ENCODE results near the gene IL5RA.
A peak's percentile ranks its signal among the peaks of the same experiment; 100 is the strongest.

Gene IL5RA

GRCh38 chr3:3110299-3110630, at the start of gene IL5RA:
TSS of gene IL5RA (minus strand) at chr3:3110374. CDS start at chr3:3104984, 5,390 bp downstream.
- no peak within 1 kb of the TSS for H3K9ac ChIP-seq (ENCODE audit: low read length)

GRCh38 chr3:3157484-3157883, 47.3 kb upstream of the IL5RA start:
- H3K27me3 ChIP-seq (ENCODE audit: control insufficient read depth, insufficient read depth, low read length) = no peaks in the 10 kb centered on the region
- no peaks in the 10 kb centered on the region for H3K4me1 ChIP-seq (ENCODE audit: control insufficient read depth, insufficient read depth, low read length)
- no peak overlapping the region for H3K27ac ChIP-seq (ENCODE audit: low read depth, low read length)
- H3K36me3 ChIP-seq (ENCODE audit: control insufficient read depth, insufficient read depth, low read length) = peaks cover 9% of the 10 kb centered on the region
- H3K9ac ChIP-seq (ENCODE audit: low read length) = no peak overlapping the region
- no peak overlapping the region for H3K4me3 ChIP-seq (ENCODE audit: low read length)

More at GRCh38 chr3:3110299-3110630, at the start of gene IL5RA:
- Histone ChIP-seq H3K27me3 (ENCODE audit: control insufficient read depth, insufficient read depth, low read length) (no peaks in the 10 kb centered on the region), H3K4me3 (ENCODE audit: low read length) (no peak within 1 kb of the TSS), H3K4me1 (ENCODE audit: control insufficient read depth, insufficient read depth, low read length) (no peaks in the 10 kb centered on the region), H3K27ac (ENCODE audit: low read depth, low read length) (no peak within 1 kb of the TSS), H3K36me3 (ENCODE audit: control insufficient read depth, insufficient read depth, low read length) (no peaks in the 10 kb centered on the region)

GRCh38 chr3:3154879-3155610, 44.9 kb upstream of the IL5RA start:
- H3K4me1 ChIP-seq (ENCODE audit: control insufficient read depth, insufficient read depth, low read length) = no peaks in the 10 kb centered on the region
- H3K27me3 ChIP-seq (ENCODE audit: control insufficient read depth, insufficient read depth, low read length) = no peaks in the 10 kb centered on the region
- H3K27ac ChIP-seq (ENCODE audit: low read depth, low read length) = no peak overlapping the region
- H3K36me3 ChIP-seq (ENCODE audit: control insufficient read depth, insufficient read depth, low read length) = peaks cover 9% of the 10 kb centered on the region
- no peak overlapping the region for H3K4me3 ChIP-seq (ENCODE audit: low read length)
- H3K9ac ChIP-seq (ENCODE audit: low read length) = no peak overlapping the region

GRCh38 chr3:3151513-3151912, 41.3 kb upstream of the IL5RA start:
- Histone ChIP-seq H3K4me1 (ENCODE audit: control insufficient read depth, insufficient read depth, low read length) (no peaks in the 10 kb centered on the region), H3K27ac (ENCODE audit: low read depth, low read length) (no peak overlapping the region), H3K9ac (ENCODE audit: low read length) (no peak overlapping the region), H3K4me3 (ENCODE audit: low read length) (no peak overlapping the region), H3K36me3 (ENCODE audit: control insufficient read depth, insufficient read depth, low read length) (peaks cover 11% of the 10 kb centered on the region), H3K27me3 (ENCODE audit: control insufficient read depth, insufficient read depth, low read length) (no peaks in the 10 kb centered on the region)

- Histone ChIP-seq H3K4me1 (ENCODE audit: control insufficient read depth, insufficient read depth, low read length) (no peaks in the 10 kb centered on the region), H3K4me3 (ENCODE audit: low read length) (no peak overlapping the region), H3K27me3 (ENCODE audit: control insufficient read depth, insufficient read depth, low read length) (no peaks in the 10 kb centered on the region), H3K9ac (ENCODE audit: low read length) (no peak overlapping the region), H3K27ac (ENCODE audit: low read depth, low read length) (no peak overlapping the region), H3K36me3 (ENCODE audit: control insufficient read depth, insufficient read depth, low read length) (peaks cover 13% of the 10 kb centered on the region)
Measured at GRCh38 chr3:3149560-3149959, 39.4 kb upstream of the IL5RA start.

- Histone ChIP-seq H3K9ac (ENCODE audit: low read length) (no peak overlapping the region), H3K27me3 (ENCODE audit: control insufficient read depth, insufficient read depth, low read length) (no peaks in the 10 kb centered on the region), H3K36me3 (ENCODE audit: control insufficient read depth, insufficient read depth, low read length) (peaks cover 4% of the 10 kb centered on the region), H3K27ac (ENCODE audit: low read depth, low read length) (no peak overlapping the region), H3K4me1 (ENCODE audit: control insufficient read depth, insufficient read depth, low read length) (no peaks in the 10 kb centered on the region), H3K4me3 (ENCODE audit: low read length) (no peak overlapping the region)
Measured at GRCh38 chr3:3145831-3146230, 35.7 kb upstream of the IL5RA start.

- Histone ChIP-seq H3K27ac (ENCODE audit: low read depth, low read length) (no peak overlapping the region), H3K27me3 (ENCODE audit: control insufficient read depth, insufficient read depth, low read length) (no peaks in the 10 kb centered on the region), H3K9ac (ENCODE audit: low read length) (no peak overlapping the region), H3K4me1 (ENCODE audit: control insufficient read depth, insufficient read depth, low read length) (no peaks in the 10 kb centered on the region), H3K4me3 (ENCODE audit: low read length) (no peak overlapping the region), H3K36me3 (ENCODE audit: control insufficient read depth, insufficient read depth, low read length) (peaks cover 12% of the 10 kb centered on the region)
Measured at GRCh38 chr3:3141939-3142338, 31.8 kb upstream of the IL5RA start.

GRCh38 chr3:3137526-3137925, 27.4 kb upstream of the IL5RA start:
- peaks cover 11% of the 10 kb centered on the region for H3K36me3 ChIP-seq (ENCODE audit: control insufficient read depth, insufficient read depth, low read length)
- H3K27ac ChIP-seq (ENCODE audit: low read depth, low read length) = no peak overlapping the region
- no peaks in the 10 kb centered on the region for H3K27me3 ChIP-seq (ENCODE audit: control insufficient read depth, insufficient read depth, low read length)
- H3K4me3 ChIP-seq (ENCODE audit: low read length) = no peak overlapping the region
- H3K4me1 ChIP-seq (ENCODE audit: control insufficient read depth, insufficient read depth, low read length) = no peaks in the 10 kb centered on the region
- H3K9ac ChIP-seq (ENCODE audit: low read length) = no peak overlapping the region

- H3K4me1 ChIP-seq (ENCODE audit: control insufficient read depth, insufficient read depth, low read length) = no peaks in the 10 kb centered on the region
- no peak overlapping the region for H3K4me3 ChIP-seq (ENCODE audit: low read length)
- no peak overlapping the region for H3K9ac ChIP-seq (ENCODE audit: low read length)
- H3K27me3 ChIP-seq (ENCODE audit: control insufficient read depth, insufficient read depth, low read length) = no peaks in the 10 kb centered on the region
- H3K27ac ChIP-seq (ENCODE audit: low read depth, low read length) = no peak overlapping the region
- peaks cover 12% of the 10 kb centered on the region for H3K36me3 ChIP-seq (ENCODE audit: control insufficient read depth, insufficient read depth, low read length)
Measured at GRCh38 chr3:3134750-3135448, 24.7 kb upstream of the IL5RA start.

- Histone ChIP-seq H3K4me3 (ENCODE audit: low read length) (no peak overlapping the region), H3K4me1 (ENCODE audit: control insufficient read depth, insufficient read depth, low read length) (no peaks in the 10 kb centered on the region), H3K36me3 (ENCODE audit: control insufficient read depth, insufficient read depth, low read length) (peaks cover 11% of the 10 kb centered on the region), H3K9ac (ENCODE audit: low read length) (no peak overlapping the region), H3K27ac (ENCODE audit: low read depth, low read length) (no peak overlapping the region), H3K27me3 (ENCODE audit: control insufficient read depth, insufficient read depth, low read length) (no peaks in the 10 kb centered on the region)
Measured at GRCh38 chr3:3133500-3133899, 23.3 kb upstream of the IL5RA start.

- Histone ChIP-seq H3K27ac (ENCODE audit: low read depth, low read length) (no peak overlapping the region), H3K4me1 (ENCODE audit: control insufficient read depth, insufficient read depth, low read length) (no peaks in the 10 kb centered on the region), H3K9ac (ENCODE audit: low read length) (no peak overlapping the region), H3K27me3 (ENCODE audit: control insufficient read depth, insufficient read depth, low read length) (no peaks in the 10 kb centered on the region), H3K36me3 (ENCODE audit: control insufficient read depth, insufficient read depth, low read length) (peaks cover 9% of the 10 kb centered on the region), H3K4me3 (ENCODE audit: low read length) (no peak overlapping the region)
Measured at GRCh38 chr3:3129579-3129978, 19.4 kb upstream of the IL5RA start.

- Histone ChIP-seq H3K4me1 (ENCODE audit: control insufficient read depth, insufficient read depth, low read length) (no peaks in the 10 kb centered on the region), H3K36me3 (ENCODE audit: control insufficient read depth, insufficient read depth, low read length) (peaks cover 5% of the 10 kb centered on the region), H3K27me3 (ENCODE audit: control insufficient read depth, insufficient read depth, low read length) (no peaks in the 10 kb centered on the region)
Measured at GRCh38 chr3:3127432-3128010, 17.3 kb upstream of the IL5RA start.

More at GRCh38 chr3:3127432-3128010, 17.3 kb upstream of the IL5RA start:
- peak overlapping the region; percentile 93 for H3K27ac ChIP-seq (ENCODE audit: low read depth, low read length)
- peak overlapping the region; percentile 96 for H3K9ac ChIP-seq (ENCODE audit: low read length)
- peak overlapping the region; percentile 96 for H3K4me3 ChIP-seq (ENCODE audit: low read length)
